T-helper 1 cell (primary cell): ENCODE data around the gene CTU1.
A peak's percentile ranks its signal among the peaks of the same experiment; 100 is the strongest.

Experiments
- DNase-seq, 5 donors: peaks; one replicate each; pipeline ENCODE4 v3.0.0-alpha.2; 2012 to 2020

The CTU1 gene

GRCh38 chr19:51131780-51132680, 23.8 kb upstream of the CTU1 start:
- DNase-seq, result peak in 1 of 5 donors; percentile 57

GRCh38 chr19:51129716-51130115, 21.5 kb upstream of the CTU1 start:
- DNase-seq, result no peak

GRCh38 chr19:51128227-51128626, 20.0 kb upstream of the CTU1 start:
- no peak for DNase-seq

- no peak for DNase-seq
Observed at GRCh38 chr19:51127755-51128154, 19.5 kb upstream of the CTU1 start.

GRCh38 chr19:51127032-51127431, 18.8 kb upstream of the CTU1 start:
- no peak for DNase-seq

DNA sequence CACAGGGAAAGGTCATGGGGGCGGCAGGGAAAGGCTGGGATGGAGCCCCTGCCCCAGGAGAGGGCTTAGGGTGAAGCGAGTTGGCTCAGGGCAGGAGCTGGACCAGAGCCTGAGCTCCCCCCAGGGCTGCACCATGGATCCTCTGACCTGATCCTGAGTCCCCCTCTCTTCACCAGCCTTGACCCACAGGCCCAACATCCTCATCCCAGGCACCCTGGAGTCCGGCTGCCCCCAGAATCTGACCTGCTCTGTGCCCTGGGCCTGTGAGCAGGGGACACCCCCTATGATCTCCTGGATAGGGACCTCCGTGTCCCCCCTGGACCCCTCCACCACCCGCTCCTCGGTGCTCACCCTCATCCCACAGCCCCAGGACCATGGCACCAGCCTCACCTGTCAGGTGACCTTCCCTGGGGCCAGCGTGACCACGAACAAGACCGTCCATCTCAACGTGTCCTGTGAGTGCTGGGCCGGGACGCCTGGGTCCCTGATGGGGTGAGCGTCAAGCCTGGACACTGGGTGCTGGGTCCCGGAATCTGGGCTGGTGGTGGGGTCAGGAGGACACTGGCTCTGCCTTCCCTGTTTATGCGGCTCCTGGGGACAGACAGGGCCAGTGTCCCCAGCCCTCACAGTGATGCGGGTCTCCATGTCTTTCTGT, 17.3 kb upstream of the CTU1 start:
- DNase-seq, result no peak

DNA sequence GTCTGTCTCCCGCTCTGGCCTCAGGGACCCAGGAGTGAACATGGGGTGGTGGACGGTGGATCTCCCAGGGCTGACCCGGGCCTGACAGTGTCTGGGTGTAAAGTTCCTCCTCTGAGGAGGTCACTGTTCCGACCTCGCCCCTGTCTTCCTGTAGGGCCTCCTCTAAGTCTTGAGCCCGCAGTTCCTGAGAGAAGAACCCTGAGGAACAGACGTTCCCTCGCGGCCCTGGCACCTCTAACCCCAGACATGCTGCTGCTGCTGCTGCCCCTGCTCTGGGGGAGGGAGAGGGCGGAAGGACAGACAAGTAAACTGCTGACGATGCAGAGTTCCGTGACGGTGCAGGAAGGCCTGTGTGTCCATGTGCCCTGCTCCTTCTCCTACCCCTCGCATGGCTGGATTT, 16.5 kb upstream of the CTU1 start, which contains the start of gene SIGLEC9:
SIGLEC9 (plus strand) TSS at position 178 of the 400 bp plus-strand sequence; CDS start at position 247, 69 bp downstream.
- no peak for DNase-seq

DNA sequence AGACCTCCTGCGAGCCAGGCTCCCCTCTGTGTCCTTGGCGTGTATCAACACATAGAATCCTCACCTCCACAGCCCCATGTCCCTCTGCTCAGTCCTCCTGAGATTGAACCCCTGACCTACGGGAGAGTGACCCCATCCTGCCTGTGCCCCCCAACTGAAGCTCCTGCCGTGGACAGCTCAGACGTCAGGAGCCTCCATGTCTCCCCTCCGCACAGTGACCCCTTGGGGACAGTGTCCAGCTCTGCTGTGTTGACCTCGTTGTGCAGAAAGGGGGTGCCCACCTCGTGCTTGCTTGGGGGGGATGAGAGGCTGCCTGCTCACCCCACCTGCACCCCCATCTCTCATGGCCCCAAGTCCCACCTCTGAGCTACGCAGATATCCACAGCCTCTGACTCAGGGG, 16.0 kb upstream of the CTU1 start:
- no peak for DNase-seq

GRCh38 chr19:51123802-51124201, 15.6 kb upstream of the CTU1 start:
- no peak for DNase-seq

DNA sequence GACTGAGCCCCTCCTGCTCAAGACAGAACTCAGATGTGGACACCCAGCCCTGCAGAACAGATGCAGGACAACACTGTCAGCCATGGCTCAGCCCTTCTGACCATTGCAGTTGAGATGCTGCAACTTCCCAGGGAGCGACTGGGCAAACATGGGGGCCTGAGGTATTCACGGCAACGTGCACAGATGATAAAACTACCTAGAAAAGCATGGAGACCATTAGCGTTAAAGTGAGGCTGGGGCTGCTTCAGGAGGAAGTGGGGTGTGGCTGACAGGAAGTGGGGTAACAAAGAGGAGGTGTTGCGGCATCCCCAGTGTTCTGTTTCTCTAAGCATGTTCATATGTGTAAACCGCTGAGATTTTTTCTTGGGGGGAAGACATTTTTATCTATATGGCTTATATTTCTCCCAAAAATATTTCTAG, 15.2 kb upstream of the CTU1 start:
- DNase-seq, result peak in 1 of 5 donors; percentile 92

GRCh38 chr19:51122112-51122981, 14.1 kb upstream of the CTU1 start:
- DNase-seq, result no peak

- DNase-seq, result no peak
Observed at GRCh38 chr19:51121257-51121656, 13.0 kb upstream of the CTU1 start.

- DNase-seq, result no peak
Observed at GRCh38 chr19:51120160-51120559, 12.0 kb upstream of the CTU1 start.

DNA sequence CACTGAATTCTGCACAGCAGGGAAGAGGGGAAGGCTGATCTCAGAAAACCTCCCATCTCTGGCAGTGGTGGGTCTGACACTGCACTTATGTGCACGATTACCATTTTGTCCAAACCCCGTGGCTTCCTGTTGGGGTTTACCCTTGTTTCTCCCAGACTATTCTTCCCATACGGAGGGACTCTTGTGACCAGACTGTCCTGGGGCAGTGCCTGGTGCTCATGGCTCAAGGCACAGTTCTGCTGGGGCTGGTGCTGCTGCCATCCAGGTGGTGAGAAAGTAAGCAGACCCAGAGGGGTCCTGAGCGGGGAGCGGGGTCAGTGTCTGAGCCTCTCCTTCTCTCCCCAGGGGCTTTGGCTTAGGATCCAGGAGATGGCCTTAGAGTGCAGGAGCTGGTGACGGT, 11.4 kb upstream of the CTU1 start:
- no peak for DNase-seq

- DNase-seq, result no peak
Observed at GRCh38 chr19:51119101-51119500, 10.9 kb upstream of the CTU1 start.

DNA sequence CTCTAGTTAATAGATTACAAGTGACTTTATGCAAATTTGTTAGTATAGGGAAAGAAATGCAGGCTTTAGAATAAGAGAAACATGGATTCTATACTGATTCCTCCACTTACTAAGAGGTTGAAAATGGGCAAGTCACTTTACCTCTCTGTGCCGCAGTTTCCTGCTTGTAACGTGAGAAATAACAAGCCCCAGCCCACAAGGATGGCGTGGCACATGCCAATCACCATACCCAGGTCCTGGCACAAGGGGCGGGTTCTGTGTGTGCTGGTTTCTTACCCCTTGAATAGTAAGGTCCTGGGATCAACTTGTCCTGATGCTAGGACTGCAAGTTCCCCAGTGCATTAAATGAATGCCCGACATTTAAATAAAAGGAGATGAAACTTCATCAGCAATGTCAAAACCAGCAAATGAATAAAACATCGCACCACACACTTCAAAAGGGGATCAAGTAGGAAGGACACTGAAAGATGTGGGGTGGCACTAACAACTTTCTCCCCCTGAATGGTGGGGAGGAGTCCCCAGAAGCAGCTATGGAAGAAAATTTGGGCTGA, 8.6 kb upstream of the CTU1 start:
- DNase-seq, result peak in 1 of 5 donors; percentile 57

DNA sequence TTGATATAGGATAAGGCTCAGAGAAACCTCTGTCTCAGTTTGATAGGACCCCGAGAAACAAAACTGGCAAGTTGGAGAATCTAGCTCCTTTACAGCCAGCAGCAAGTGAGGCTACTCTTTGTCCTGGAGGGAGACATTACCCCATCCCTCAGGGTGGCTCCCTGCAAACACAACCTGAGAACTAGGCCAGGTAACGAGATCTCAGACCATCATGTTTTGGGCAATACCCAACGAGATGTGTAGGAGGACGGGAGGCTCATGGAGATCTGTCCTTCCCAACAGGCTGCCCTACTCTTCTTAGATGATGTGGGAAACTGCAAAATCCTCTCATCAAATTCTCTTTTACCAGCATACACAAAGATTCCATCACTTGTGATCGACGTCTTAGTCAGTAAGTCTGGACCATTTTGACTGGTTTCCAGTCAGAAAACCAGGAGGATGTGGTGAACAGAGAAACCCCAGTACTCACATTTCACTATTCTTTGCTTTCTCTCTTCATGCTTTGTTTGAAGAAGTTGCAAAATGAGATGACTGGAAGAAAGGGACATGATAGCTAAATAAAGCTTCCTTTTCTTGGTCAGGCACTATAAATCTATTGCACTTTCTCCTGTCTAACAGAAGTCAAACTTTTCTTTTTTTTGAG, 6.0 kb upstream of the CTU1 start:
- peak in 1 of 5 donors; percentile 82 for DNase-seq

- DNase-seq, result no peak
Observed at GRCh38 chr19:51111606-51112005, 3.4 kb upstream of the CTU1 start.

GRCh38 chr19:51110666-51110971, 2.4 kb upstream of the CTU1 start:
- no peak for DNase-seq

- no peak for DNase-seq
Observed at GRCh38 chr19:51108805-51109146, 567 bp upstream of the CTU1 start.

DNA sequence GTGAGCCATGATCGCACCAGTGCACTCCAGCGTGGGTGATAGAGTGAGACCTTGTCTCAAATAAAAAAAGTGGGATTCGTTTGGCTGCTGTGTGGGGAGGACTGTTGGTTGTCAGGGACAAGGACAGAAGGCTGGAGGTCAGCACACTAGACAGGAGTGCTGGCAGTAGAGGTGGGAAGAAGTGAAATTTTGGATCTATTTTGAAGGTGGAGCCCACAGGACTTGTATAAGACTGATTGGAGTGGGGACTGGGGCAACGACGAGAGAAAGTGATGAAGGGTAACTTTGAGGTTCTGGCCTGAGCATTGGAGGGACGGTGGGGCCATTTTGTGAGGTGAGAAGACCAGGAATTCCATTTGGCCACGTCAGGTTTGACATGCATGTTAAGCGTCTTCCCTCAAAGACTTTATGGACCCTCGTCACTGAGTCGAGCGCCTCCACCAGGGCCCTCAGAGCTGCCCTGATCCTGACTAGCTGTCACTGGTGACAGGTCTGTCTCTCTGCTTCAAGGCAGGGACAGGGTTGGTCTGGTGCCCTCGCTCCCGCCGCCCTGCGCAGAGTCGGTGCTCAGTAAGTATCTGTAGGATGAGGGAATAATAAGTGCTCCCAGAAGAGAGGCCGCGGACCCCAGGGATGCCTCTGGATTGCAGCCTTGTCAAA, 673 bp downstream of the CTU1 start:
- DNase-seq, result no peak

GRCh38 chr19:51103926-51104341, 4.3 kb downstream of the CTU1 start:
- no peak for DNase-seq
